NCI-H748 treated with DMSO at 0.1 percent for 48 hours (cell line): ENCODE measurements around the gene ADCY2.

Source experiments
- DNase-seq: peaks from one replicate; lab custom pipeline; 2025; lab: John Stamatoyannopoulos, UW

Gene ADCY2

GRCh38 chr5:7592910-7593309 is 197.0 kb downstream of the ADCY2 start:
- peak; percentile 51 for DNase-seq

DNA sequence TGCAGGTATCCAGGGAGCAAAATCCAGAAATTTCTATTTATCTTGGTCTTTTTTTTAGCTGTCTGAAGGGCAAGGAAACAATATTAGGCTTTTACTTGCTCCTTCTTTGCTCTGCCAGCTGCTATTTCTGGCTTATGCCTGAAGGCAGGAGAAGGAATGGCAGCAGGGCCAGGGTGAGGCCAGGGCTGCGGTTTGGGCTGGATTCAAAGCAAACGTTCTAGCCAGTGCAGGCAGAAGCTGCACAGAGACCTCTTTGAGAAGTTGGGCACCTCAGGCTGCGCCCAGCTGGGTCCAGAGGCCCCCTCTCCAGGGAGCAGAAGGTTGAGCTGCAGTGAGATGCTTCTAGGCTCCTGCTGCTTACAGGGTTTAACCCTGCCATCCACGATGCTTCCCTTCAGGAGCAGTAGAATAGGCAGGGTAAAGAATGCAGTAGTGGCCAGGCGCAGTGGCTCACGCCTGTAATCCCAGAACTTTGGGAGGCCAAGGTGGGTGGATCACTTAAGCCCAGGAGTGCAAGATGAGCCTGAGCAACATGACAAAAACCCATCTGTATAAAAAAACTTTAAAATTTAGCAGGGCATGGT is 201.2 kb downstream of the ADCY2 start:
- no peak for DNase-seq

- DNase-seq = no peak
Measured at GRCh38 chr5:7606840-7607465, 211.0 kb downstream of the ADCY2 start.

- DNase-seq = no peak
Measured at GRCh38 chr5:7608772-7609171, 212.8 kb downstream of the ADCY2 start.

DNA sequence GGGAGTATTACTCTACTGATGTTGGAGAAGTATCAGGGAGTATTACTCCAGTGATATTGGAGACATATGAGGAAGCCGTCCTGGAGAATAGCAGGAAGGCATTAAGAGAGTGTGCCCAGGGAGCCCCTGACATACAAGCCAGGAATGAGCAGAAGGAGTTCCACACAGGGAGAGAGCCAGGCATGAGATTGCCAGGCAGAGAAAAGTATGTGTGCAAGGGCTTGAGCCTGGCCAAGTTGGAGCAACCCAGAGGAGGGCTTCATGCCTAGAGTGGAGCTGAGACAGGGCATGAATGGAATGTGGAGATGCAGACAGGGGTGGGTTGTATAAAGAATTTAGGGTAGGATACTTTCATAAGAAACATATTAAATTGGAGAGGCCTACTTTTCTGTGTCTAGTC is 213.8 kb downstream of the ADCY2 start:
- no peak for DNase-seq

DNA sequence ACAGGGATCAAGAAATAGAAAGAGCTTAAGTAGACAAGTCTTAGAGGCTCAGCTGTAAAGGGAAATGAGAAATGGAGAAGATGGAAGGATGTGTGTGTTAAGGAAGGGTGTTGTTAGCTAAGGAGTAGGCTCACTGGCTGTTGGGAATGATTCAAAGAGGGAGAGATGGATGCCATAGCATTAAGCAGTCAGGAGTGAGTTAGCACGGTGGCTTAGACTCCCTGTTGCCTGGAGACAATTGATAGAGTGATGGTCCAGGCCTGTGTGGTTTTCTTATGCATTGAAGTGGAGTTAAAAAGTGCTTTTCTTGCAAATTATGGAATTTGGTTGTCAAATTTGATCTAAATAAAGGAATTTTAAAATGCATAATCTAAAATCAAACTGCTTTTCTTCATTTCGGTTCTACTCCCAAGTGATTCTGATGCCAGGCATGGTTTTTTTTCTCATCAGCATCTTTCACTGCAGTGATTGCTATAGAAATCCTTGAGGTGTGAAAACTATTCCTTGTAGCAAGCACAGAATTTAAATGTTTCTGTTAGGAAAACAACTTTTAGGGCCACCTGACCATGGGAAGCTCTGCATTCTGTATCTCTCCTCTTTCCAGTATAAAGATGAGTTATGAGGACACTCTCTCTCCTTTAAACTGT is 214.7 kb downstream of the ADCY2 start:
- no peak for DNase-seq

GRCh38 chr5:7611518-7611917 is 215.6 kb downstream of the ADCY2 start:
- no peak for DNase-seq

DNA sequence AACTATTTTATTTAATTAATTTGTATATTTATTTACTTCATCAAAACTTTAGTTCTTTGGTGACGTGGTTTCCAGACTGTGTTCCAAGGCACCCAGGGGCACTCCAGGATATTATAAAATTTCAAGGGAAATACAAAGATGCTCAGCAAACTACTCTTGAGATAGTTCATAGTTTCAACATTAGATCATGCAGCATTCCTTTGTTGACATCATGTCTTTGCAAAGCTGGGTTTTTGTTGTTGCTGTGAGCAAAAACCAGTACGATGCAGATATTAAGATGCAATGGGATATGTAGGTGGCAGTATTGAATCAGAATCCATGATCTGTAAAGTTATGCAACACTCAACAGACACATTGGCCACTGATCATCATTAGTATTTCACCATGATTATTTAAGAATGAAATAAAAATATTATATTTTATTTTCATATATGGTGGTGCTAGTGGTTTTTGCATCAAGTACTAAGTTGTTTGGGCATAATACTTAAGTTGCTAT is 219.7 kb downstream of the ADCY2 start:
- no peak for DNase-seq

DNA sequence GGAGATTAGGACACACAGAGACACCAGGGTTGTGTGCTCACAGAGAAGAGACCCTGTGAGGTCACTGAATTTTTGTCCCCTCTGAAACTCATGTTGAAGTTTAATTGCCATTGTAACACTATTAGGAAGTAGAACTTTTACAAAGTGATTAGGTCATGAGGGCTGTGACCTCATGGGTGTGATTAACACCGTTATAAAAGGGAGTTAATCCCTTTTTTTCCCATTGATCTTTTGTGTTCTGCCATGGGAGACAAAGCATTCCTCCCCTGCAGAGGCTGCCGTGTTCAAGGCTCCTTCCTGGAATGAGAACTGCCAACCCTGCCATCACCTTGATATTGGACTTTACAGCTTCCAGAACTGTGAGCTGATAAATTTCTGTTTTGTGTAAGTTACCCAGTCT is 221.0 kb downstream of the ADCY2 start:
- no peak for DNase-seq

DNA sequence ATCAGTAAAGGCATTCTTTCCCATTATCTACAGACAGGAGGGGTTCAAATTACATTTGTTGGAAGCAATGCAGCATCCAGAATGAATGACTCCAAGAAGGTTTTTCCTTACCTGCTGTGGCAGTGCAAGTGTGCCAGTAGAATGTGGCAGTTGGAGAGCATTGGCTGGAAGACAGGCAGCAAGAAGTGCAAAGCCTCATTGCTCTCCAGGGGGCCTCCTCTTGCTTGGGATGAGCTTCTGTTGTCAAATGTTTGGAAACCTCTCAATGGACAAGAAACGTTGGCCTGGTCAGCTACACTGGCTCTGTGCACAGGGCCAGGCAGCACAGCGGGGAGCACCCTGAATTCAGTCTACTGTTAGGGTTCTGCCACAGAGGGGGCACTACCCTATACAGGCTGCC is 226.6 kb downstream of the ADCY2 start:
- DNase-seq = no peak

DNA sequence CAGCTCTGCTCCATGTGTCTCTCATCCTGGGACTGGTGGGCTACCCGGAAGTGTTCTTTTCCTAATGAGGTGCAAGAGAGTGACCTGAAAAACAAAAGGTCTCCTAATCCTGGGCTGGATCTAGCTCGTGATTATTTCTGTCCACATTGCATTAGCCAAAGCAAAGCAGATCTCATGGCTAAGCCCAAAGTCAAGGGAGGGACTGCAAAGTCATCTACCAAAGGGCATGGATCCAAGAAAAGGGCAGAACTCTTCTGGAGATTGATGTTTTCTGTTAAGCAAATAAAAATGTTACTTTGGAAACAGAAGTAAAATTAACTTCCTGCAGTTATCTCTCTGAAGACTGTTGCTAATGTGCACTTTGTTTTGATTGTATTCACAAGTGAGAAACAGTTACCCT is 229.8 kb downstream of the ADCY2 start:
- DNase-seq = no peak

DNA sequence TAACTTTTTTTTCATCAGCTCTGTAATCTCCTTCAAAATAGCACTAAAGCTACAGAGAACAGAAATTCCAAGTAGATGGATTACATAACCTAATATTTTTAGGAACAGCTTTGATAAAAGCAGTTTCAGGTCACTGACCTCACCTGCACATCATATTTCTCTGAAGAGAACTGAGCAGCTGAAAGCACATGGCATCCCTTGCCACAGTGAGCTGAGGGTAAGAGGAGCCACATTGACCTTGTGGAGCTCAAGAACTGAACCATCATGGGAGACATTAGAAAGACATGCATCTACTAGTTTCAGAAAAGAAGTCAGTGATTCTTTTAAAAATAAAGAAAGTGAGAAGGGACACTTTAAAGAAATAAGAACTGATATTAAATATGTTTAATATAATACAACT is 232.3 kb downstream of the ADCY2 start:
- no peak for DNase-seq

- DNase-seq = no peak
Measured at GRCh38 chr5:7628820-7629219, 232.9 kb downstream of the ADCY2 start.

- DNase-seq = peak; percentile 50
Measured at GRCh38 chr5:7629561-7629960, 233.6 kb downstream of the ADCY2 start.

GRCh38 chr5:7634837-7635236 is 238.9 kb downstream of the ADCY2 start:
- DNase-seq = no peak

GRCh38 chr5:7638456-7638855 is 242.5 kb downstream of the ADCY2 start:
- DNase-seq = no peak

GRCh38 chr5:7642029-7642428 is 246.1 kb downstream of the ADCY2 start:
- DNase-seq = no peak

- no peak for DNase-seq
Measured at GRCh38 chr5:7644723-7645122, 248.8 kb downstream of the ADCY2 start.

- no peak for DNase-seq
Measured at GRCh38 chr5:7650755-7651154, 254.8 kb downstream of the ADCY2 start.

DNA sequence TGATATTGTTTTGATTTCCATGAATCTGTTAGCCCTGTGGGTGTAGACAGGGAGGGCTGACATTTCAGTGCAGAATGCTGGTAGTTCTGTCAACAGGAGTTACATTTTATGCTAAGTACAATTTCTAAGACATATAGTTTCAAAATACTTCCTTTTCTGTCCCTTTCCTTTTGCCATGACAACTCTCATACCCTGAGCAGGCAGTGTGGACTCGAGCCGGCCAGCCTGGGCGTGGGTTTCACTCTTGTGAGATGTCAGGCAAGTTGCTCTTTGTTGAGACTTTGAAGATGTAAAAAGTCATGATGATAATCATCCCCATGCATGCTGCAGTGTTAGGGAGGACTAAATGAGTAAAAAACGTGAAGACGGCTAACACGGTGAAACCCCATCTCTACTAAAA is 257.1 kb downstream of the ADCY2 start:
- no peak for DNase-seq

GRCh38 chr5:7657153-7657552 is 261.2 kb downstream of the ADCY2 start:
- DNase-seq = no peak

DNA sequence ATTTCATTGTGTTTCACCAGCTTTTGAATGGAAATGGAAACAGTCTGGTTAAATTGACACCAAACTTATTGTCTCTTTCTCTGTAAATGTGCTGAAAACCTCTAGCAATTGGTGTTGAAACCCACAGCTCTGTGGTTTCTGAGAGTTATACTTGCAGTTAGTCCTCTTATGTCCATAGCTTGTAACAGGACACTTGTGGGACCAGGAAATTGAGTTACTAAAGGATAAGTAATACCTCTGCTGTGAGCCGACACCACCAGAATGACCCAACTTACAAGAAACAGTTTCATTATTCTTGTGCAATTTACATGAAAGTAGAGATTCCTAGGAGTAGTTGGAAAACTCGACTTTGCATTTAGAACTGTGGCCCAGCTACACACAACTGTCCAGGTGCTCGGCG is 263.5 kb downstream of the ADCY2 start:
- no peak for DNase-seq

- DNase-seq = no peak
Measured at GRCh38 chr5:7662289-7662688, 266.4 kb downstream of the ADCY2 start.

- DNase-seq = no peak
Measured at GRCh38 chr5:7663808-7664207, 267.9 kb downstream of the ADCY2 start.
